ENCODE results near the gene SLC22A5.

The SLC22A5 gene

GRCh38 chr5:132423438-132423898 lies 54.0 kb downstream of the SLC22A5 start:
- H3F3A ChIP-seq (ENCODE audit: insufficient read depth, low read length) = no peaks in the 10 kb centered on the region
- H3K79me2 ChIP-seq (ENCODE audit: insufficient read depth, low read length) = no peaks in the 10 kb centered on the region
- no peak overlapping the region for H3K4me2 ChIP-seq (ENCODE audit: low read length)
- no peak overlapping the region; the same call in 1 of the 2 replicates for H3K9ac ChIP-seq (ENCODE audit: low read length)
- H4K20me1 ChIP-seq (ENCODE audit: insufficient read depth, low read length) = no peaks in the 10 kb centered on the region
- no peaks in the 10 kb centered on the region for H3K9me3 ChIP-seq (ENCODE audit: low read length)
- no peak overlapping the region for H2AFZ ChIP-seq (ENCODE audit: low read length)
- TF ChIP-seq CTCF (IDR thresholded peaks at IDR 0.05; ENCODE audit: low read length) (no peak), EZH2 (IDR thresholded peaks at IDR 0.05; ENCODE audit: borderline replicate concordance, low read length) (no peak)
- peak overlapping the region; percentile 84 for H3K27ac ChIP-seq (ENCODE audit: low read depth, low read length, poor library complexity, severe bottlenecking)
- no peaks in the 10 kb centered on the region for H3K36me3 ChIP-seq (ENCODE audit: insufficient read depth, low read length)
- H3K27me3 ChIP-seq (ENCODE audit: insufficient read depth, low read length) = no peaks in the 10 kb centered on the region
- H3K4me1 ChIP-seq (ENCODE audit: insufficient read depth, low read length, severe bottlenecking) = peaks cover 82% of the 10 kb centered on the region
- H3K9me2 ChIP-seq (ENCODE audit: low read depth, low read length) = no peaks in the 10 kb centered on the region
- H3K4me3 ChIP-seq (ENCODE audit: low read depth, low read length, poor library complexity, severe bottlenecking) = no peak overlapping the region

GRCh38 chr5:132424167-132424880 lies 54.8 kb downstream of the SLC22A5 start:
- Histone ChIP-seq H4K20me1 (ENCODE audit: insufficient read depth, low read length) (no peaks in the 10 kb centered on the region), H2AFZ (ENCODE audit: low read length) (no peak overlapping the region), H3K27ac (ENCODE audit: low read depth, low read length, poor library complexity, severe bottlenecking) (peak overlapping the region; percentile 84), H3K4me3 (ENCODE audit: low read depth, low read length, poor library complexity, severe bottlenecking) (no peak overlapping the region), H3F3A (ENCODE audit: insufficient read depth, low read length) (no peaks in the 10 kb centered on the region), H3K9me2 (ENCODE audit: low read depth, low read length) (no peaks in the 10 kb centered on the region), H3K36me3 (ENCODE audit: insufficient read depth, low read length) (no peaks in the 10 kb centered on the region), H3K9me3 (ENCODE audit: low read length) (no peaks in the 10 kb centered on the region), H3K4me2 (ENCODE audit: low read length) (peak overlapping the region; percentile 45), H3K9ac (ENCODE audit: low read length) (peak overlapping the region; percentile 22; the same call in 1 of the 2 replicates), H3K4me1 (ENCODE audit: insufficient read depth, low read length, severe bottlenecking) (peaks cover 82% of the 10 kb centered on the region), H3K79me2 (ENCODE audit: insufficient read depth, low read length) (no peaks in the 10 kb centered on the region), H3K27me3 (ENCODE audit: insufficient read depth, low read length) (no peaks in the 10 kb centered on the region)
- TF ChIP-seq EZH2 (IDR thresholded peaks at IDR 0.05; ENCODE audit: borderline replicate concordance, low read length) (no peak), CTCF (IDR thresholded peaks at IDR 0.05; ENCODE audit: low read length) (no peak)

- TF ChIP-seq CTCF (IDR thresholded peaks at IDR 0.05; ENCODE audit: low read length) (no peak), EZH2 (IDR thresholded peaks at IDR 0.05; ENCODE audit: borderline replicate concordance, low read length) (no peak)
- no peaks in the 10 kb centered on the region for H4K20me1 ChIP-seq (ENCODE audit: insufficient read depth, low read length)
- no peaks in the 10 kb centered on the region for H3K9me2 ChIP-seq (ENCODE audit: low read depth, low read length)
- no peaks in the 10 kb centered on the region for H3K27me3 ChIP-seq (ENCODE audit: insufficient read depth, low read length)
- no peaks in the 10 kb centered on the region for H3K9me3 ChIP-seq (ENCODE audit: low read length)
- H3K4me1 ChIP-seq (ENCODE audit: insufficient read depth, low read length, severe bottlenecking) = peaks cover 73% of the 10 kb centered on the region
- no peaks in the 10 kb centered on the region for H3K79me2 ChIP-seq (ENCODE audit: insufficient read depth, low read length)
- H3K4me2 ChIP-seq (ENCODE audit: low read length) = peak overlapping the region; percentile 45
- H3K36me3 ChIP-seq (ENCODE audit: insufficient read depth, low read length) = no peaks in the 10 kb centered on the region
- peak overlapping the region; percentile 39; the same call in 1 of the 2 replicates for H3K9ac ChIP-seq (ENCODE audit: low read length)
- H3K4me3 ChIP-seq (ENCODE audit: low read depth, low read length, poor library complexity, severe bottlenecking) = no peak overlapping the region
- H3K27ac ChIP-seq (ENCODE audit: low read depth, low read length, poor library complexity, severe bottlenecking) = peak overlapping the region; percentile 84
- no peaks in the 10 kb centered on the region for H3F3A ChIP-seq (ENCODE audit: insufficient read depth, low read length)
- H2AFZ ChIP-seq (ENCODE audit: low read length) = peak overlapping the region; percentile 8; the same call in 1 of the 2 replicates
Measured at GRCh38 chr5:132425009-132425937, 55.8 kb downstream of the SLC22A5 start.

Data from OCI-LY1 (cell line).